Thymus (tissue), 11 donors: ENCODE measurements around the gene SGSH. TPM values are rescaled to one million over a fixed set of nuclear protein-coding genes. Genes with fewer than 3 reads are reported as not detected.

Experiments
- DNase-seq, 9 donors: peaks; one replicate each; pipeline ENCODE4 v3.0.0-alpha.2; 2013; ENCODE audit warnings: low spot score in 9 of 9, low read depth in 6 of 9, missing footprints in 1 of 9
- H3K27ac ChIP-seq, 2 donors: one replicate each; pipeline ENCODE4 v1.5.1; 2013; ENCODE audit warnings: control low read depth in 1 of 2, low read depth in 1 of 2, low read length in 1 of 2, mild to moderate bottlenecking in 1 of 2, moderate library complexity in 1 of 2
- H3K27me3 ChIP-seq, 2 donors: one replicate each; pipeline ENCODE4 v1.5.1; 2013; ENCODE audit warnings: low read length in 1 of 2; ENCODE audit not compliant: control insufficient read depth in 2 of 2, insufficient read depth in 1 of 2
- H3K36me3 ChIP-seq, 2 donors: one replicate each; pipeline ENCODE4 v1.5.1; 2013; ENCODE audit warnings: low read length in 1 of 2, mild to moderate bottlenecking in 1 of 2, moderate library complexity in 1 of 2; ENCODE audit not compliant: control insufficient read depth in 2 of 2, insufficient read depth in 2 of 2
- H3K4me1 ChIP-seq, 2 donors: one replicate each; pipeline ENCODE4 v1.5.1; 2013; ENCODE audit warnings: low read length in 2 of 2; ENCODE audit not compliant: control insufficient read depth in 2 of 2, insufficient read depth in 2 of 2
- H3K4me3 ChIP-seq, 2 donors: one replicate each; pipeline ENCODE4 v1.5.1; 2013; ENCODE audit warnings: low read length in 2 of 2, control low read depth in 1 of 2, mild to moderate bottlenecking in 1 of 2
- H3K9me3 ChIP-seq, 2 donors: one replicate each; pipeline ENCODE4 v1.5.1; 2013; ENCODE audit warnings: low read length in 1 of 2, mild to moderate bottlenecking in 1 of 2; ENCODE audit not compliant: control insufficient read depth in 2 of 2, insufficient read depth in 1 of 2
- WGBS: extraction: QIAGEN DNeasy Blood & Tissue Kit; methylation state at CpG from one replicate; pipeline ENCODE4 v1.1.7; 2013; 5-methylcytosine and 5-hydroxymethylcytosine counted together
- polyA plus RNA-seq: library from polyadenylated mRNA; stranded (reverse); fragments of 200-250 nt; gene quantifications from one replicate; pipeline ENCODE4 v1.2.3, GENCODE V29; 2013
- total RNA-seq: library from RNA; stranded (reverse); fragments of 120-200 nt; gene quantifications from one replicate; pipeline ENCODE4 v1.2.4, GENCODE V29; 2013
- donor health status: healthy.

The SGSH gene
- total and polyA plus RNA-seq, 2 donors = 4.0 to 38.9 TPM

DNA sequence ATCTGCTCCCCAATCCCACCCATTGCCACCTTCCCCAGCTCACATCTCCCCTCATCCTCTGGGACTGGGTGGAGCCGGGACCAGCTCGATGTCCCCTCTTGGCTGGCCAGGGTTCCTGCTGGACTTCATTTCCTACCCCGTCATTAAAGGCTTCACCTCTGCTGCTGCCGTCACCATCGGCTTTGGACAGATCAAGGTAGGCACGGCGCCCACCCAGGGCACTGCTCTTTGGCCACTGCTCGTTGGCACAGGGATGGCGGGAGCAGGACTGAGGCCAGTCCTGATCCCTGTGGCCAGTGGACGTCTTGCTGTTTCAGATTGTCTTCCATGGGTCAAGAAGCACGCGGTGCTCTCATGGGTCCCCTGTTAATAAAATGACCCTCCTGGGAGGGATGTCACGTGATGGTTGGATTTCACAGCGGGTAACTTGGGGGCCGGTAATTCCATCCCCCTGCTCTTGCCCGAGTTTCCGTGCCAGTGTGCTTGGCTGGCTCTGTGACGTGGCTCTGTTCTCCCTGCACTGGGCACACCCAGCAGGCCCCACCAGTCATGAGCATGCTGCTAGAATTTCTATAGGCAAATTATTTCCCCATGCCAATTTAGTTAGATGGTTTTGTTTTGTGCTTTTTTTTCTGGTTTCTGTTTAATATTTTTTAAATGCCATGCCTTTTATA, 3.1 kb upstream of the SGSH start:
- peaks cover 14 to 20% of the 10 kb centered on the region in 2 donors for H3K27me3 ChIP-seq
- WGBS = 97% methylated on average over 18 of the region's 18 CpGs
- no peaks in the 10 kb centered on the region for H3K9me3 ChIP-seq
- no peak overlapping the region for H3K4me3 ChIP-seq
- no peak for DNase-seq
- no peak overlapping the region for H3K27ac ChIP-seq
- peaks cover 0 to 3% of the 10 kb centered on the region in 2 donors for H3K36me3 ChIP-seq
- H3K4me1 ChIP-seq = peaks cover 0 to 12% of the 10 kb centered on the region in 2 donors

DNA sequence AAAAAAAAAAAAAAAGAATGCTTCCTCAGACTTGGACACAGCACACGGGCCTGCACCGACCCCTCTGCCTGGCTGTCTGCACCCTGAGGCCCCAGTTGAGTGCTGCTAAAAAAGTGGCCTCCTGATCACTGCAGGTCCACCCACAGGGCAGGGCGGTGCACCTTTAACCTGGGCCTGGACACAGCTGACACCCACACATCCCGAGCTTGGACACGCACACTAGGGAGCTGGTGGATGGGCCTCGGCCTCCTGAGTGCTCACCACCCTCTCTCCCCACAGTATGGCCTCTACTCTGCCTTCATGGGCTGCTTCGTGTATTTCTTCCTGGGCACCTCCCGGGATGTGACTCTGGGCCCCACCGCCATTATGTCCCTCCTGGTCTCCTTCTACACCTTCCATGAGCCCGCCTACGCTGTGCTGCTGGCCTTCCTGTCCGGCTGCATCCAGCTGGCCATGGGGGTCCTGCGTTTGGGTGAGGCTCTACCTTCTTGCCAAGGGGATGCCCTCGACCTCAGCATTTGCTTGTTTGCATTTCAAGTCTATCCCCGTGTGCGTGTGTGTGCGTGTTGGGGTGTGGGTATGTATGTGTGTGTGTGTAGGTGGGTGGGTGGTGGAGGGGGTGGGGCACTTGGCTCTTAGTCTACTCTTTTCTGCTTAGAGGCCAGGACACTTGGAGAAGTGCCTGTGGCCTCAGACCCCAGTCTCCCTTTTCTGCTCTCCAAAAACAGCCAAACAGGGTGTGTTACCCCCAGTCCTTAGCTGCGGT, 2.4 kb upstream of the SGSH start:
- H3K4me1 ChIP-seq = peaks cover 0 to 12% of the 10 kb centered on the region in 2 donors
- peaks cover 14 to 20% of the 10 kb centered on the region in 2 donors for H3K27me3 ChIP-seq
- no peak overlapping the region for H3K4me3 ChIP-seq
- no peaks in the 10 kb centered on the region for H3K9me3 ChIP-seq
- H3K27ac ChIP-seq = no peak overlapping the region
- DNase-seq = no peak
- H3K36me3 ChIP-seq = peaks cover 0 to under 1% of the 10 kb centered on the region in 2 donors
- 96% methylated on average over 18 of the region's 18 CpGs for WGBS

DNA sequence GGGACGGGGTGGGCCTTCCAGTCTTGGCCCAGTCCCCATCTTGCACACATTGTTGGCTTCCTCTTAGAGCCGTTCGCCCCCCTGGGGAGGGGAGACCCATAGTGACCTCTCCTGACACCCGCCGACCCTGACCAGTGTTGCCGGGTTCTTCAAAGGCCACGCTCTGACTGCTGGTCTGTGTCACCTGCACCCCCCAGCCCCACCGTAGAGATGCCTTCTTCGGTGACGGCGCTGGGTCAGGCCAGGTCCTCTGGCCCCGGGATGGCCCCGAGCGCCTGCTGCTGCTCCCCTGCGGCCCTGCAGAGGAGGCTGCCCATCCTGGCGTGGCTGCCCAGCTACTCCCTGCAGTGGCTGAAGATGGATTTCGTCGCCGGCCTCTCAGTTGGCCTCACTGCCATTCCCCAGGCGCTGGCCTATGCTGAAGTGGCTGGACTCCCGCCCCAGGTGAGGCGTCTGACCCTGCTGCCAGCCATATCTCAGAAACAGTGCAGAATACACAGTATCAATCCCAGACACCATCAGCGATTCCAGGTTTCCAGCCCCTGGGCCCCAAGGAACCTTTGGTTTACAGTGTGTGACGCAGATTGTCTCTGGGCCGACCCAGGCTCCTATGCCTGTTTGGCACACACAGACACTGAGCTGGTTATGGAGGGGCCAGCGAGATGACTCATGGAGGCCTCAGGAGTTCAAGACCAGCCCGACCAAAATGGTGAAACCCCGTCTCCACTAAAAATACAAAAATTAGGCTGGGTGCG, 1.4 kb upstream of the SGSH start:
- H3K9me3 ChIP-seq = no peaks in the 10 kb centered on the region
- H3K36me3 ChIP-seq = peaks cover 0 to 7% of the 10 kb centered on the region in 2 donors
- no peak overlapping the region for H3K27ac ChIP-seq
- H3K27me3 ChIP-seq = peaks cover 14 to 20% of the 10 kb centered on the region in 2 donors
- 96% methylated on average over 29 of the region's 29 CpGs for WGBS
- no peak for DNase-seq
- peaks cover 0 to 12% of the 10 kb centered on the region in 2 donors for H3K4me1 ChIP-seq
- no peak overlapping the region for H3K4me3 ChIP-seq

DNA sequence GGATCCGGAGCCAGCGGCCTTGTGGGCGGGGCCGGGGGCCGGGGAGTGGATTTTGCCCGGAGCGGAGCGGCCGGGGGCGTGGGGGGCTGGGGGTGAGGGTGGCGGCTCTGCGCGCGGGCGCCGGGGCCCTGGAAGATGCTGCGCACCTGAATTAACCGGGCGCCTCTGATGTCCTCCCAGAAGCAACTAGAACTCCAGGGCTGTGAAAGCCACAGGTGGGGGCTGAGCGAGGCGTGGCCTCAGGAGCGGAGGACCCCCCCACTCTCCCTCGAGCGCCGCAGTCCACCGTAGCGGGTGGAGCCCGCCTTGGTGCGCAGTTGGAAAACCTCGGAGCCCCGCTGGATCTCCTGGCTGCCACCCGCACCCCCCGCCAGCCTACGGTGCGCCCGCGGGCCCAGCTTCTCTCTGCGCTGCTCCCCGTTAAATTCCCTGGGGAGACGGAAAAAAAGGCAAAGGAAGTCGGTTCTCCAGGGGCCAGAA, 643 bp upstream of the SGSH start:
- H3K4me1 ChIP-seq = peaks cover 0 to 12% of the 10 kb centered on the region in 2 donors
- H3K9me3 ChIP-seq = no peaks in the 10 kb centered on the region
- peaks cover 14 to 20% of the 10 kb centered on the region in 2 donors for H3K27me3 ChIP-seq
- DNase-seq = peak in 1 of 9 donors; percentile 27
- H3K27ac ChIP-seq = no peak overlapping the region
- WGBS = 19% methylated on average over 41 of the region's 41 CpGs
- H3K4me3 ChIP-seq = peak overlapping the region; percentile 51 to 68
- peaks cover 0 to 7% of the 10 kb centered on the region in 2 donors for H3K36me3 ChIP-seq

DNA sequence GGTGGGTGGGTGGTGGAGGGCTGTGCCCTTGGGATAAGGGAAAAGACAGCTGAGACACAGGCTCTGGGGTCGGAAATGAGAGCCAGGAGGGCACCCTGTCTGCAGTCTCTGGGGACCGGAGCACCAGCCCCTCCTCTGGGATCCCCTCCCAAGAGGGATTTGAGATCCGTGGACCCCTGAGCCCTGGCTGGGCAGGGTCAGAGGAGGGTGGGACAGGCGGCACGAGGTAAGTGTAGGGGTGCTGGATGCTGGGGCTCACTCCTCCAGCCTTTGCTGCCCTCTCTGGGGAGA, 425 bp downstream of the SGSH start:
- H3K27me3 ChIP-seq = peaks cover 14 to 20% of the 10 kb centered on the region in 2 donors
- H3K36me3 ChIP-seq = peaks cover 4 to 12% of the 10 kb centered on the region in 2 donors
- 1% methylated on average over 5 of the region's 5 CpGs for WGBS
- peak overlapping the region; percentile 62 to 74 for H3K27ac ChIP-seq
- H3K9me3 ChIP-seq = no peaks in the 10 kb centered on the region
- peak overlapping the region; percentile 51 to 68 for H3K4me3 ChIP-seq
- DNase-seq = no peak
- H3K4me1 ChIP-seq = peaks cover 0 to 12% of the 10 kb centered on the region in 2 donors

DNA sequence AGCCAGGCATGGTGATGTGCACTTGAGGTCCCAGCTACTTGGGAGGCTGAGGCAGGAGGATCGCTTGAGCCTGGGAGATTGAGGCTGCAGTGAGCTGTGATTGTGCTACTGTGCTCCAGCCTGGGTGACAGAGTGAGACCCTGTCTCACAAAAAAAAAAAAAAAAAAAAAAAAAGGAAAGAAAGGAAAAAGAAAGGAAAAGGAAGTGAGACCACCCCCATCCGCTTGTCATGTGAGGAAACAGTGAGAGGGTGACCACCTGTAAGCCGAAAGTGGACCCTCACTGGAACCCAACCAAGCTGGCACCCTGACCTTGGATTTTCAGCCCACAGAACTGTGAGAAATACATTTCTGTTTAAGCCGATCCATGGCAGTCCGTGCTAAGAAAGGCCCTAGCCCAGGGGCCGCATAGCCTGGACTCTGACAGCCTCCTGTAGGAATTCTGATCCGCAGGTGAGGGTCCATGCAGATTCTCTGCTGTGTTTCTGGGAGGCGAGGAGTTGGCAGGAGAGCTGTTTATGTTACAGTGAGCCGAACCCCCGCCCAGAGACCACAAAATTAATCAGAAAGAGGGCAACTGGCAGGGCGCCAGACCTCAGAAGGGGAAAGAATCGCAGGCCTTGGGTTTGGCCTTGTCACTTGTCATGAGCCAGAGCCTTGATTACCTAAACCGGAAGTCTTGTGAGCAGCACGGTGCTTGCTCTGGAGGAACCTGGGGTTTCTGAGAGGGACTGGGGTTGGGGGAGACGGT, 945 bp downstream of the SGSH start:
- DNase-seq = peak in 7 of 9 donors; percentile 31 to 72 (median 41)
- peaks cover 0 to 12% of the 10 kb centered on the region in 2 donors for H3K4me1 ChIP-seq
- H3K27me3 ChIP-seq = peaks cover 14 to 20% of the 10 kb centered on the region in 2 donors
- peak overlapping the region; percentile 62 to 74 for H3K27ac ChIP-seq
- 13% methylated on average over 15 of the region's 15 CpGs for WGBS
- peaks cover 4 to 15% of the 10 kb centered on the region in 2 donors for H3K36me3 ChIP-seq
- H3K9me3 ChIP-seq = no peaks in the 10 kb centered on the region
- H3K4me3 ChIP-seq = peak overlapping the region; percentile 51 to 68

DNA sequence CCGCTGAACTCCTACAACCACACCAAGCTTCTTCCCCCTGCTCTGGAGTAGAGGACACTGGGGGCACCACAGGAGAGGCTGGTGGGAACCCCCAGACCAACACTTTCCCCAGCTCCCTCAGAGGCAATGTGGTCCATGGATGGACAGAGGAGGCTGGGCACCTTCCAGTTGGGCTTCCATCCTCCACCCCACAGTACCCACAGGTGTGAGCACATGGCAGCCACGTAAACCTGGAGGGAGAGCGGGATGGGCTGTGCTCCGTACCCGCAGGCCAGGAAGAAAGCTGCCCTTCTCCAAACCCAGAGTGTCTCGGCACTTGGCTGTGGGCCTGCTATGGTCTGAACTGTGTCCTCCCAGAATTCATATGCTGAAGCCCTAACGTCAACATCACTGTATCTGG, 1.7 kb downstream of the SGSH start:
- Histone ChIP-seq H3K9me3 (no peaks in the 10 kb centered on the region), H3K27me3 (peaks cover 14 to 20% of the 10 kb centered on the region in 2 donors), H3K27ac (no peak overlapping the region), H3K4me3 (no peak overlapping the region), H3K4me1 (peaks cover 0 to 12% of the 10 kb centered on the region in 2 donors), H3K36me3 (peaks cover 6 to 19% of the 10 kb centered on the region in 2 donors)
- no peak for DNase-seq
- WGBS = 90% methylated on average over 7 of the region's 7 CpGs

DNA sequence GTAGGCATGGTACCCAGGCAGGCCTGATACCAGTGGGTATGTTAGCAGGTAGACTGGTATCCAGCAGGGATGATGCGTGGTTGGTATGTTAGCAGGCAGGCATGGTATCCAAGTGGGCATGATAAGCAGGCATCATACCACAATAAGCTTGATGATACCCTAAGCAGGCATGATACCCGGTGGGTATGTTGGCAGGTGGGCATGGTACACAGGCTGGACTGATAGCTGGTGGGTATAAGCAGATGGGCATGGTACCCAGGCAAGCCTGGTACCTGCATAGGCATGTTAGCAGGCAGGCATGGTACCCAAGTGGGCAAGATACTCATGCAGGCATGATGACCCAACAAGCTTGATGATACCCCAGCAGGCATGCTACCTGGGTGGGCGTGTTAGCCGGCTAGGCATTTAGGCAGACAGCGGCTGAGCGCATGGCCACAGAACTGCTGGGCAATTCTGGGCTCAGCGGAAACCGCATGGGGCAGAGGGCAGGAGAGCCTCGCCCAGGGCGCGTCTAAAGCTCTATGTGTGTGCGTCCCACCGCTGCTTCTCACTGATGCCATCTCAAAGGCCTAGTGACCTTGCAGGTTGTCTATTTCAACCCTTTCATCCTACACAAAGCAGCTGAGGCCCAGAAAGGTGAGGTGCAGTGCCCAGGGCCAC, 2.3 kb downstream of the SGSH start:
- Histone ChIP-seq H3K9me3 (no peaks in the 10 kb centered on the region), H3K4me1 (peaks cover 0 to 12% of the 10 kb centered on the region in 2 donors), H3K27ac (no peak overlapping the region), H3K36me3 (peaks cover 6 to 21% of the 10 kb centered on the region in 2 donors), H3K27me3 (peaks cover 14 to 17% of the 10 kb centered on the region in 2 donors), H3K4me3 (no peak overlapping the region)
- no peak for DNase-seq
- 97% methylated on average over 13 of the region's 13 CpGs for whole genome bisulfite sequencing
